H9 (cell line): ENCODE measurements around the gene C2orf81. TPM values are rescaled to one million over a fixed set of nuclear protein-coding genes. Genes with fewer than 3 reads are reported as not detected.

Source experiments
- DNase-seq: peaks from one replicate; pipeline ENCODE4 v3.0.0-alpha.2; 2017
- H2AFZ ChIP-seq: one replicate; pipeline ENCODE4 v1.6.1; 2013; ENCODE audit warnings: mild to moderate bottlenecking, low read length, control low read depth, moderate library complexity
- H2AK5ac ChIP-seq: 2 replicates; pipeline ENCODE4 v1.6.1; 2013; ENCODE audit warnings: low read length, control low read depth, mixed read lengths; ENCODE audit not compliant: insufficient read length
- H2BK120ac ChIP-seq: one replicate; pipeline ENCODE4 v1.6.1; 2013; ENCODE audit warnings: low read depth, mild to moderate bottlenecking, low read length, control low read depth, inconsistent platforms; ENCODE audit not compliant: poor library complexity, severe bottlenecking
- H2BK12ac ChIP-seq: 2 replicates; pipeline ENCODE4 v1.6.1; 2013; ENCODE audit warnings: low read length, control low read depth, mixed read lengths, low read depth; ENCODE audit not compliant: insufficient read length
- H2BK15ac ChIP-seq: 2 replicates; pipeline ENCODE4 v1.6.1; 2013; ENCODE audit warnings: low read depth, low read length, control low read depth
- H2BK20ac ChIP-seq: one replicate; pipeline ENCODE4 v1.6.1; 2013; ENCODE audit warnings: low read depth, mild to moderate bottlenecking, low read length, control low read depth, inconsistent platforms; ENCODE audit not compliant: poor library complexity, severe bottlenecking
- H2BK5ac ChIP-seq: 2 replicates; pipeline ENCODE4 v1.6.1; 2013; ENCODE audit warnings: low read length, control low read depth, mixed read lengths; ENCODE audit not compliant: insufficient read length
- H3K14ac ChIP-seq: 2 replicates; pipeline ENCODE4 v1.6.1; 2013; ENCODE audit warnings: low read length, control low read depth; ENCODE audit not compliant: insufficient read depth
- H3K18ac ChIP-seq: 2 replicates; pipeline ENCODE4 v1.6.1; 2013; ENCODE audit warnings: low read depth, mild to moderate bottlenecking, mixed read lengths, low read length, control low read depth; ENCODE audit not compliant: insufficient read length
- H3K23ac ChIP-seq: 2 replicates; pipeline ENCODE4 v1.6.1; 2013; ENCODE audit warnings: low read length, control low read depth, mixed read lengths, low read depth; ENCODE audit not compliant: insufficient read length
- H3K23me2 ChIP-seq: 2 replicates; pipeline ENCODE4 v1.6.1; 2013; ENCODE audit warnings: low read depth, mild to moderate bottlenecking, mixed read lengths, low read length, control low read depth; ENCODE audit not compliant: insufficient read length, poor library complexity, severe bottlenecking
- H3K27ac ChIP-seq: 2 replicates; pipeline ENCODE4 v1.5.1; 2013; ENCODE audit warnings: low read length, control low read depth, mixed read lengths, low read depth; ENCODE audit not compliant: insufficient read length
- H3K27me3 ChIP-seq: 2 replicates; pipeline ENCODE4 v1.6.1; 2013; ENCODE audit warnings: low read length, control low read depth, inconsistent platforms; ENCODE audit not compliant: insufficient read depth
- H3K4ac ChIP-seq: 2 replicates; pipeline ENCODE4 v1.6.1; 2013; ENCODE audit warnings: low read depth, mild to moderate bottlenecking, control low read depth, inconsistent platforms, low read length, moderate library complexity
- H3K4me1 ChIP-seq: 2 replicates; pipeline ENCODE4 v1.6.1; 2013; ENCODE audit warnings: low read length, control low read depth, inconsistent platforms; ENCODE audit not compliant: insufficient read depth
- H3K4me2 ChIP-seq: 2 replicates; pipeline ENCODE4 v1.6.1; 2013; ENCODE audit warnings: low read length, control low read depth, mixed read lengths; ENCODE audit not compliant: insufficient read length, insufficient read depth
- H3K56ac ChIP-seq: 2 replicates; pipeline ENCODE4 v1.6.1; 2013; ENCODE audit warnings: low read depth, mild to moderate bottlenecking, mixed read lengths, low read length, control low read depth; ENCODE audit not compliant: insufficient read length
- H3K79me1 ChIP-seq: 2 replicates; pipeline ENCODE4 v1.6.1; 2013; ENCODE audit warnings: low read depth, mild to moderate bottlenecking, moderate library complexity, low read length, control low read depth, inconsistent platforms; ENCODE audit not compliant: insufficient read depth, poor library complexity, severe bottlenecking
- H3K79me2 ChIP-seq: 2 replicates; pipeline ENCODE4 v1.6.1; 2013; ENCODE audit warnings: low read length, control low read depth, inconsistent platforms; ENCODE audit not compliant: insufficient read depth
- H3K9ac ChIP-seq: 2 replicates; pipeline ENCODE4 v1.6.1; 2013; ENCODE audit warnings: low read length, control low read depth, mixed read lengths; ENCODE audit not compliant: insufficient read length; ENCODE audit errors: extremely low read depth
- H3K9me3 ChIP-seq: one replicate; pipeline ENCODE4 v1.6.1; 2013; ENCODE audit warnings: low read depth, low read length, inconsistent platforms; ENCODE audit not compliant: control insufficient read depth
- H3T11ph ChIP-seq: one replicate; pipeline ENCODE4 v1.6.1; 2013; ENCODE audit warnings: mild to moderate bottlenecking, low read length, control low read depth, inconsistent platforms
- H4K20me1 ChIP-seq: one replicate; pipeline ENCODE4 v1.6.1; 2013; ENCODE audit not compliant: control insufficient read depth, insufficient read length, insufficient read depth
- H4K5ac ChIP-seq: 2 replicates; pipeline ENCODE4 v1.6.1; 2013; ENCODE audit warnings: low read depth, mild to moderate bottlenecking, mixed read lengths, low read length, control low read depth; ENCODE audit not compliant: insufficient read length
- H4K8ac ChIP-seq: replicated peaks from 2 replicates; pipeline ENCODE4 v1.6.1; 2013; ENCODE audit warnings: low read length, control low read depth, mixed read lengths, low read depth; ENCODE audit not compliant: insufficient read length
- H4K91ac ChIP-seq: 2 replicates; pipeline ENCODE4 v1.6.1; 2013; ENCODE audit warnings: low read depth, mild to moderate bottlenecking, moderate library complexity, mixed read lengths, low read length, control low read depth; ENCODE audit not compliant: insufficient read length
- H3K27ac Mint-ChIP-seq, 3 experiments: 2 replicates in 2 of 3; 3 replicates in 1 of 3; pipeline ENCODE4 v1.8.0; 2020 to 2021; ENCODE audit warnings: mixed read lengths in 3 of 3, mild to moderate bottlenecking in 1 of 3, moderate library complexity in 1 of 3
- H3K27me3 Mint-ChIP-seq: 2 replicates; pipeline ENCODE4 v1.8.0; 2021; ENCODE audit warnings: low read depth, mild to moderate bottlenecking, moderate library complexity, mixed read lengths
- H3K36me3 Mint-ChIP-seq, 3 experiments: 2 replicates in 2 of 3; 3 replicates in 1 of 3; pipeline ENCODE4 v1.8.0; 2020 to 2021; ENCODE audit warnings: low read depth in 3 of 3, mixed read lengths in 3 of 3; ENCODE audit not compliant: insufficient read depth in 1 of 3
- H3K4me1 Mint-ChIP-seq, 2 experiments: 2 replicates each; pipeline ENCODE4 v1.8.0; 2020; ENCODE audit warnings: mixed read lengths in 2 of 2
- H3K4me3 Mint-ChIP-seq, 2 experiments: 2 replicates in 1 of 2; 3 replicates in 1 of 2; pipeline ENCODE4 v1.8.0; 2020 to 2021; ENCODE audit warnings: mild to moderate bottlenecking in 2 of 2, mixed read lengths in 2 of 2, moderate library complexity in 1 of 2
- H3K9me3 Mint-ChIP-seq, 2 experiments: 2 replicates in 1 of 2; 3 replicates in 1 of 2; pipeline ENCODE4 v1.8.0; 2020; ENCODE audit warnings: mild to moderate bottlenecking in 2 of 2, mixed read lengths in 2 of 2, moderate library complexity in 1 of 2
- CTCF ChIP-seq: fragments of 200-600 bp; sonication (generic); conservative IDR thresholded peaks from 3 replicates; pipeline ENCODE4 v1.8.0; 2021; ENCODE audit warnings: antibody characterized with exemption, mild to moderate bottlenecking
- WGBS: extraction: QIAGEN DNeasy Blood & Tissue Kit; methylation state at CpG from one replicate; pipeline ENCODE4 v1.1.7; 2013; ENCODE audit warnings: missing lambda C conversion rate, low lambda C conversion rate, mixed read lengths; ENCODE audit not compliant: insufficient read length; ENCODE audit errors: extremely low coverage; 5-methylcytosine and 5-hydroxymethylcytosine counted together
- total RNA-seq: library from RNA; stranded (reverse); gene quantifications from 2 replicates; pipeline ENCODE4 v1.2.1, GENCODE V29; 2021

C2orf81 gene
- total RNA-seq, 1 experiment from 2014 or later: 3.5 TPM

GRCh38 chr2:74385396-74385795, 36.0 kb downstream of the C2orf81 start:
- no peak overlapping the region for H2BK5ac ChIP-seq
- peaks cover 12% of the 10 kb centered on the region; the same call in 1 of the 2 replicates for H3K79me2 ChIP-seq
- no peak overlapping the region for H3K4me2 ChIP-seq
- no peak for TF ChIP-seq CTCF
- no peak overlapping the region for H4K5ac ChIP-seq
- no peak overlapping the region for H3K9ac ChIP-seq
- H3K79me1 ChIP-seq: no peaks in the 10 kb centered on the region
- no peaks in the 10 kb centered on the region for H3K23me2 ChIP-seq
- no peak overlapping the region for H3K56ac ChIP-seq
- Mint-ChIP-seq H3K27me3 (no peaks in the 10 kb centered on the region), H3K4me3 (no peak overlapping the region), H3K27ac (no peak overlapping the region), H3K36me3 (peaks cover 0 to 5% (median 2%) of the 10 kb centered on the region in 3 experiments; a peak in 4 of 7 replicates), H3K4me1 (peaks cover 3 to 9% of the 10 kb centered on the region in 2 experiments), H3K9me3 (no peaks in the 10 kb centered on the region)
- H2AFZ ChIP-seq: no peak overlapping the region
- H3K27ac ChIP-seq: no peak overlapping the region
- no peak overlapping the region for H3K23ac ChIP-seq
- H3K4me1 ChIP-seq: peaks cover 3% of the 10 kb centered on the region; the same call in 1 of the 2 replicates
- H2BK15ac ChIP-seq: no peak overlapping the region
- no peak overlapping the region for H2BK20ac ChIP-seq
- H2BK12ac ChIP-seq: no peak overlapping the region
- no peaks in the 10 kb centered on the region for H3K27me3 ChIP-seq
- H3T11ph ChIP-seq: no peak overlapping the region
- no peak overlapping the region for H4K91ac ChIP-seq
- H3K9me3 ChIP-seq: no peaks in the 10 kb centered on the region
- DNase-seq: no peak
- H3K14ac ChIP-seq: no peak overlapping the region
- no CpG with 5 or more reads among the region's 8 CpGs for WGBS
- H4K8ac ChIP-seq: no peak overlapping the region
- no peaks in the 10 kb centered on the region for H4K20me1 ChIP-seq
- no peak overlapping the region for H2BK120ac ChIP-seq
- no peak overlapping the region for H2AK5ac ChIP-seq
- H3K4ac ChIP-seq: no peak overlapping the region
- H3K18ac ChIP-seq: no peak overlapping the region
